ENCODE results near the gene CAPZA2. TPM values are rescaled to one million over a fixed set of nuclear protein-coding genes. Genes with fewer than 3 reads are reported as not detected.
A peak's percentile ranks its signal among the peaks of the same experiment; 100 is the strongest.

CAPZA2 gene
- total and polyA plus RNA-seq, 9 of the 15 experiments (the other 6 are each of a cell fraction or from before 2014, with no cell fraction given), result 67.0 to 524 (median 176) TPM

GRCh38 chr7:116862234-116862950 is at the start of gene CAPZA2 (continued):
- peak; percentile 38; the same call in 1 of the 2 replicates for TF ChIP-seq CHCHD3 (CRISPR knock-in tag; IDR thresholded peaks at IDR 0.05)
- peak; percentile 53; the same call in 1 of the 2 replicates for TF ChIP-seq OTX1 (CRISPR knock-in tag; IDR thresholded peaks at IDR 0.05)
- TF ChIP-seq CBFA2T2 (conservative IDR thresholded peaks at IDR 0.05), result peak; percentile 38; the same call in 1 of the 2 replicates
- no peak for TF ChIP-seq ZNF175 (CRISPR knock-in tag; IDR thresholded peaks at IDR 0.05; ENCODE audit: low read depth)
- TF ChIP-seq KLF13 (tag; IDR thresholded peaks at IDR 0.05; ENCODE audit: borderline replicate concordance, low read depth), result no peak
- TF ChIP-seq TCFL5 (CRISPR knock-in tag; conservative IDR thresholded peaks at IDR 0.05), result no peak
- TF ChIP-seq CCNT2 (IDR thresholded peaks at IDR 0.05; ENCODE audit: borderline replicate concordance, extremely low read depth, insufficient read length, low read depth, low read length), result peak; percentile 92
- no peak for TF ChIP-seq PATZ1 (CRISPR knock-in tag; IDR thresholded peaks at IDR 0.05; ENCODE audit: borderline replicate concordance)
- no peak; the same call in 1 of the 2 replicates for TF ChIP-seq ZKSCAN1 (IDR thresholded peaks at IDR 0.05; ENCODE audit: low read depth, low read length)
- TF ChIP-seq NCOA2 (IDR thresholded peaks at IDR 0.05; ENCODE audit: partially characterized antibody in 2 of 2), result no peak
- peak; percentile 81 for TF ChIP-seq BRD4 (IDR thresholded peaks at IDR 0.05)
- TF ChIP-seq E2F3 (CRISPR knock-in tag; IDR thresholded peaks at IDR 0.05), result no peak
- peak; percentile 70; the same call in 1 of the 2 replicates for TF ChIP-seq ZBTB2 (IDR thresholded peaks at IDR 0.05)
- TF ChIP-seq L3MBTL2 (IDR thresholded peaks at IDR 0.05), result peak; percentile 94
- peak; percentile 98 to 99 for TF ChIP-seq NRF1 (conservative IDR thresholded peaks at IDR 0.05 in 1 of 2, IDR thresholded peaks at IDR 0.05 in 1 of 2)
- peak; percentile 36 to 46; a peak in 2 of 4 replicates for TF ChIP-seq TBL1XR1 (IDR thresholded peaks at IDR 0.05; ENCODE audit: low read length in 2 of 2)
- peak; percentile 72; the same call in 1 of the 2 replicates for TF ChIP-seq ELF1 (tag; IDR thresholded peaks at IDR 0.05)
- no peak for TF ChIP-seq BRF1 (IDR thresholded peaks at IDR 0.05; ENCODE audit: borderline replicate concordance, extremely low read depth, insufficient read length)
- no peak for TF ChIP-seq ZNF551 (CRISPR knock-in tag; IDR thresholded peaks at IDR 0.05)
- TF ChIP-seq ETV6 (IDR thresholded peaks at IDR 0.05; ENCODE audit: borderline replicate concordance in 1 of 2, low read depth in 2 of 2, low read length in 1 of 2), result 0 out of 4 replicates have a peak, but pooled peaks of 1 of the 2 experiments have one; percentile 13
- TF ChIP-seq ETV6 (CRISPR knock-in tag; IDR thresholded peaks at IDR 0.05; ENCODE audit: borderline replicate concordance), result peak; percentile 17; the same call in 1 of the 2 replicates
- TF ChIP-seq NR2C2 (CRISPR knock-in tag; IDR thresholded peaks at IDR 0.05), result no peak
- peak; percentile 8; the same call in 1 of the 2 replicates for TF ChIP-seq NR2C2 (tag; IDR thresholded peaks at IDR 0.05)
- TF ChIP-seq SMC3 (conservative IDR thresholded peaks at IDR 0.05; ENCODE audit: insufficient read depth, low read depth, low read length), result no peak; the same call in 1 of the 2 replicates
- no peak for TF ChIP-seq ZNF561 (CRISPR knock-in tag; conservative IDR thresholded peaks at IDR 0.05)
- peak in 1 of 2 experiments; percentile 74; a peak in 1 of 4 replicates for TF ChIP-seq KDM4B (IDR thresholded peaks at IDR 0.05; ENCODE audit: borderline replicate concordance in 2 of 2, low read depth in 1 of 2)

Data from K562 (cell line).